DMS153 treated with DMSO at 0.1 percent for 48 hours (cell line): ENCODE results near the gene TECPR1.
A peak's percentile ranks its signal among the peaks of the same experiment; 100 is the strongest.

Experiments
- DNase-seq: peaks from one replicate; lab custom pipeline; 2025; ENCODE audit not compliant: unreplicated experiment; lab: John Stamatoyannopoulos, UW

Gene TECPR1

DNA sequence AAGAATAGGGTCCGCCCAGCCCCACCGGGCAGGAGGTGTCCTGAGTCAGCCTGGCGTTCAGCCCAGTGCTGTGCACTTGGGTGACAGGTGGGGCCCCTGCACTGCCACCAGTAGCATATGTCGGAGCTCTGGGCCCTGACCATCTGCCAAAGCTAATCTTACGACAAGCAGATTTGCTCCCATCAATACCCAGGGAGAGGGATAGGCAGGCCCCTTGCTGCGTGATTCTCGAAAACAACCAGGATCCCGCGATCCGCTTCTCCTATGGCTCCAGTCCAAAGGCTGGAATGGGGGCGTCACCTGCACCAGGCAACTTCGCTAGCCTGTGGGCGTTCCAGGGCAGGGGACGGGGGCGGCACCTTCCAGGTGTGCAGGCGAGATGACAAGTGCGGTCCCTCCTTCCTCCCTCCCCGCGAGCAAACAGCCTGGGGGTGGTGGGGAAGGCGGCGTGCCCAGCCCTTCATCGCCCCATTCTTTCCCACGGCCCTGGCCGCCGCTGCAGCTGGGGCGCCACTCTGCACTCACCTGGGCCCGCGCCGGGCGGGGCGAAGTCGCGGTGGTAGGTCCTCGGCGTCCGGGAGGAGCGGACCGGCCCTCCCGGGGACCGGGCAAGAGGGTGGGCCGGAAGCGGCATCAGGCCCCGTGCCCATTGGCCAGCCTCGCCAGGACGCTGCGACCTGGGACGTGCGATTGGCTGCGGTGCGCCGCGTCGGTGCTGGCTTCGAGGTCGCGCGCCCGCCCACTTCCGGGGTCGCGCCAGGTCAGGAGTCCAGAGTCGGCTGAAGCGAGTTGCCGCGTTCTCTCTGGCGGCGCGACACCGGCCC lies at the start of gene TECPR1:
TSS of gene TECPR1 (minus strand) at position 632 of the 824 bp plus-strand sequence. CDS start 6,086 bp downstream, outside the sequence.
- peak; percentile 84 for DNase-seq

DNA sequence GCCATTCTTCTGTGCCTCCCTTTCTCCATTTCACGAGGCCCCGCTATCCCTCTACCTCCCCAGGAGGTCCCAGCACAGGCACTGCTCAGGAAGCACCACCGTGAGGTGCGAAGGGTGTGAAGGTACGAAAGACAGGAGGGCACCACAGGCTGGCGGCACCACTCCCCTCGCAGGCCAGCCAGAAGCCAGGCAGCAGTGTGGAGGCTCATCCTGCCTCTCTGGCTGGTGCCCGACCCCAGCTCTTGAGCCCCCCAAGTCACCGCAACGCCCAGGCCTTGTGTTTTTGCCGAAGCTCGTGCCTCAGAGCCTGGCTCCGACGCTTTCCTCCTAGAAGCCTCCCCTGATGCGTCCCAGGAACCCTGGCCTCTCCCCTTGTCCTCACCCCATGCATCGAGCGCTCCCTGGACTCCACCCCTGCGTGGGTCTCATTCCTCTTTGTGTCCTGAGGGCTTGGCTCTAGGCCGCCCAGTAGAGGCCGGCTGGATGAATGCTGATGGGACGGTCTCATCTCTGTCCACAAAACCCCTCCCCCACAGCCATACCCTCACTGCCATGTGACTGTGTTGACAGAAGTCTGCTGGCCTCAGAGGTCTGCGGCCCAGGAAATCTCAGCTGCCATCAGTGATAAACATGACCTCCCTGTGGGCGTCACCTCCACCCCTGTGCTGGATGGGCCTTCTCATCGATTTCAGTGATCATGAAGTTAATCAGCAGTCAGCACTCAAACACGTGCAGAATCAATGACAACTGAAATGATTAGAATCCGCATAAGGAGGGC lies 48.8 kb upstream of the TECPR1 start:
- no peak for DNase-seq

- no peak for DNase-seq
These were observed 45.7 kb upstream of the TECPR1 start for GRCh38 chr7:98297626-98298286.

GRCh38 chr7:98296833-98297232 lies 44.8 kb upstream of the TECPR1 start:
- no peak for DNase-seq

DNA sequence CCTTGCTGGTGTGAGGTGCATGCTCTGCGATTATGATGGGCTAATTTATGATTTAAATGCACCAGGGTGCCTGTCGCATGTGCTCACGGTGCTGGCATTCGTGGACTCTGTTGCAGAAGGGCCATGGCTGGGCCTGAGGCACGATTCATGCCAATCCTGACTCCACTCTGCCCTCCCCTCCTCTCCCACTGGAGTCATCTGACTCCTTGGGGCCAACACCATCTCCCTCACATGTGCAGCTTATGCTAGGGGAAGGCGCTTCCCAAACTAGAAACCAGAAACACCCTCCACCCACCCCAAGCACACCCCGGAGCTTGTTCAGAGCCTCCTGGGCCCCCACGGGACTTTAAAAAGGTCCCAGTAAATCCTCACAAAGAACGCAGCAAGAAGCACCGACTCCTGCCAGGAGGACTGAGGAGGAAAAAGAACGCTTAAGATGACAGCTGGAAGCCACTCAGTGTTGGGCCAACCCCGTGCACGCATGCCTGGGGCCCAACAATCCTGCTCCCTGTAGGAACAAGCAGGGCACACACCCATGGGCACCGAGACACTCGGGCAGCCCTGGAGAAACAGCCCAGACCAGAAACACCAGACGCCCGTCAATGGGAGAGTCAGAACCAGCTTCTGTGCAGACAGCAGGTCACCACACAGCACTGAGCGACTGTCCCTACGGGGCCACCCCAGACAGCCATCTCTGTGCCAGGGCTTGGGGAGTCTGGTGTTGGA lies 43.6 kb upstream of the TECPR1 start:
- no peak for DNase-seq

DNA sequence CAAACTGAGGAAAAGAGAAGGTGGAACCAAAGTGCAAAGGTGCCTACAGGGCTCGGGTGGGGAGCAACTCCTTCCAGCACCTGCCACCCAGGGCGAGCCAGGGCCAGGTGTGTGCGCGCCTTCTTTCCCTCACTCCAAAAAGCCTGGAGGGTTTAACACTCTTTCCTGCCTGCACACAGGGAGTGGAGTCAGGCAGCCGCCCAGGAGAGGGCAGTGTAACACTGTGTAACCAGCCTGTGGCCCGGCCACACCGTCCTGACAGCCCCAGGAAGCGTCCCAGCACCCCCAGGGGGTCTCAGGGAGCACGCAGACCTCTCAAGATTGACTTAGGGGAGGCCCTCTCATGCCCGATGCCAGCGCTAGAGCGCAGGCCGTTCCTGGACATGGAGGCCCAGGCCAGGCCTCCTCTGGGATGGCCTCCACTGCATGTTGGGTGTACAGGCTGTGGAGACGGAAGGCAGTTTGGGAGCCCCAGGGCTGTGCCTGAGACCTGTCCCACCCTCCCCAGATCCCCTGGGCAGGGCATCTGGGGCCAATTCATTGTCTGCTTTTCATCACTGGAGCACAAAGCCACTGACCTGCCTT lies 42.9 kb upstream of the TECPR1 start:
- peak; percentile 39 for DNase-seq

- no peak for DNase-seq
These were observed 42.3 kb upstream of the TECPR1 start for GRCh38 chr7:98294326-98294725.

DNA sequence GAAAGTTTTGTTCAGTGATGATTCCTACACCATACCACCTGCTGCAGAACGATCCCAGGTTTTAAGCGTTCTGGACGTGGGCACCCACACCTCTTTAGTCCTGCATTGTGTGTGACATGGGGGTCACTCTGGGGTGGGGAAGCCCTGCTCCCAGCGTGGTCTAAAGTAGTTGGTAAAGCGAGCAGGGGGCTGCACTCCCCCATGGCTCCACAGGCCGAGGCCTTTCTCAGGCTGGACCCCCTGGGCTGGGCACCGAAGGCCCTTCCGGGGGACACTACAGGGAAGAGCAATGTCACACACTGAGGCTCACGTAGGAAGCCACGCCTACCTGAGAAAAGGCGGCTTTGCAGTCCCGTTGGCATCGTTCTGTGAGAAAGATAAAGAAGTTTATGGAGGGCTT lies 41.7 kb upstream of the TECPR1 start:
- no peak for DNase-seq

GRCh38 chr7:98293265-98293664 lies 41.2 kb upstream of the TECPR1 start:
- DNase-seq, result no peak

GRCh38 chr7:98291717-98292116 lies 39.7 kb upstream of the TECPR1 start:
- no peak for DNase-seq

DNA sequence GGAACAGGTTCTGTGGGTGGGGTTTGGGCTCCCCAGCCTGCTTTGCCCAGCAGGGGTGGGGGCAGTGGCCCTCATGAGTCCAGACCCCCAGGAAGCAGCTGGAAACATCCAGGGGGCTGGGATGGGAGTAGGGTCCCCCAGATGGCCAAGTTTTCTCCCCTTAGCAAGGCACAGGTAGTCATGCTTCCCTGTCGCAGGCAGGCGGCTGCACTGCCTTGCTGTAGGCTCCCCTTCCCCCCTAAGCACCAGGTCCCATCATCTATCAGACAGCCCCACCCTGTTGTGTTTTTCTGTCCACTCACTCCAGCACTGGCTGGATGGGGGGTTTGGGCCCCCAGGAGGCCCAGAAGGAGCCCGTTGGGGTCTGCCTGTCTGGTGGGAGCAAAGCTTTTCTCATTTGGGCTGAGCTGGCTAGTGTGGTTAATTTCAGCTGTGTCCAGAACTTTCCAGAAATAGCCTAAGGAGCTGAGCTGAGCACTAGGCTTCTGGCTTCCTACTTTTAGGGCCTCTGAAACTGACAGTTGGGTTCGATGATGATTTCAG lies 37.4 kb upstream of the TECPR1 start:
- no peak for DNase-seq

DNA sequence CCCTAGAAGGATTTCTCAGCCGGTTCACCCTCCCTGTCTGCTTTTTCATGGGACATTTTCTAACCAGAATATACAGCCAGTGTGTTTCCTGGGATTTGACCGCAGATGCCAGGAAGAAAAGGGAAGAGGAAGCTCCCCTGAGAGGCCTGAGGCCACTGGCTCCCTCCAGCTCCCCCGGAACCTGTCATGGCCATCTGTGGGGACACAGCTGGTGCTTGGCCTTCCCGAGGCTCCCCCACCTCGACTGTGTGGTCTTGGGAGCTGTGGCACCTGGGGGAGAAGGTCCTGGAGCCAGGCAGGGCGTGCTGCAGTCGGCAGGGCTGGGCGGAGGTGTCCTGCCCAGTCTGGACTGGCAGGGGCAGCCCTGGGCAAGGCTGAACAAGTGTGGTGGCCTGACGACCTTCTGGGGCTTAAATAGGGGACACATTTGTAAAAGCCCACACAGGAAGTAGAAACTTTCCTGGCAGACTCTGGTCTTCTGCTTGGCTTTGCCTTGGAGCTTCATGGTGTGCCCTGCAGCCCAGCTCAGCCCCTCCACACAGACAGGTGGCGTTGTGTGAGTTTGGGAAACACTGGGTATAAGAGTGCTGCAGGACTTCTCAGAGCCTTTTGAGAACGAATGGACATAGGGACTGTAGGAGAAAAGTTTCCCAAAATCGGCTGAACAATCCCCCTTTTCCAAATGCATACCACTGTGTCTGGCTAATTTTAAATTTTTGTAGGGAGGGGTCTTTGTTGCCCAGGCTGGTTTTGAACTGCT lies 36.2 kb upstream of the TECPR1 start:
- no peak for DNase-seq

- no peak for DNase-seq
These were observed 35.5 kb upstream of the TECPR1 start for GRCh38 chr7:98287486-98287959.

- DNase-seq, result no peak
These were observed 34.9 kb upstream of the TECPR1 start for GRCh38 chr7:98286701-98287485.

GRCh38 chr7:98286093-98286539 lies 34.1 kb upstream of the TECPR1 start:
- no peak for DNase-seq

GRCh38 chr7:98285157-98286092 lies 33.4 kb upstream of the TECPR1 start:
- DNase-seq, result no peak

DNA sequence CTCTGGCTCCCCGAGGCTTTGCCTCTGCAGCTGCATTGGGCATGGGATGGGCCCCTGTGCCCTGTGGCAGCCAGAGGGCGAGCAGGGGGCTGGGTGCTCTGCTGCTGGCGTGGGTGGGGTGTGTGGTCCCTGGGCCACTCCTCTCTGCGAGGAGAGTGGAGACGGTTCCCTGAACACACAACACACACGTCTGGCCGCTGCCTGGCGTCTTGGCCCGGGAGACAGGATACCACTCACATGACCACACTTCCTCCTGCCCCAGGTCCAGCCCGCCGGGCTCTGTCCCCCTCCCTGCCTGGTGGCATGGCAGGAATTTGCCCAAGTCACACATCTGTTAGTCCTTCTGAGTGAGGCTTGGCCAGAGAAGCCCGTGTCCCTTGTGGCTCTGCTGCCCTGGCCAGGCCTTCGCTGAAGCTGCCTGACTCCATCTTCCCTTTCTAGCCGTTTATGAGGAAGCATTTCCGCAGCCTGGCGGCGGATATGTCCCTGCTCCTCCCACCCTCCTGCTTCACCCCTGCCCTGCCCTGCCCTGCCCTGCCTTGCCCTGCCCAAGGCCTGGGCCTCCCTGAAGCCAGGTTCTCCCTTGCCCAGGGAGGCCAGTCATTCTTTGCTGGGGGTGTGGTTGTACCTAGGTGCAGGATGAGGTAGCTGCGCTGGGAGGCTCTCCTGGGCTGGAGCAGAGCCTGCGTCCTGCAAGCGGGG lies 32.5 kb upstream of the TECPR1 start:
- DNase-seq, result no peak
